Measurements from ENCODE around the gene EPHB2.
"Not testable (repeated sequence)": the region's sequence is repeated elsewhere in the genome, so short reads cannot be mapped to it uniquely, and the experiment has no call there.

Gene EPHB2

DNA sequence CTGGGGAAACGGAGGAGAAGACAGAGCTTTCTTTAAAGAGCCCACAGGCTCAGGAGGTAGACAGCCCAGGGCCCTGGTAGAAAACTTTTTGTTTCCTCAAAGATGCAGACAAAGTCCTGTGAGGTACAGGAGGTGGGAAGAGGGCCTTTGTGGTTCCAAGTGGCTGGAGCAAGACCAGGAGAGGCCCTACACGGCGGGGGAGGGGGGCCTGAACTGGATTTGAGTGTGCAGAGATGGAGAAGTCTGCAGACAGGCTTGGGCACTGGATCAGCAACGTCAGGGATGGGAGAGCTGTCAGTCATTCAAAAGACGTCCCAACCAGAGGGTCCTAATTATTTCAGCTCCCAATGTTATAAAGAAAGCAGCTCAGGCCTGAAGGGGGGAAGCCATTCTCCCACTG, 126.2 kb downstream of the EPHB2 start:
- DNase-seq (ENCODE audit: low read depth in 2 of 2), result no peak

DNA sequence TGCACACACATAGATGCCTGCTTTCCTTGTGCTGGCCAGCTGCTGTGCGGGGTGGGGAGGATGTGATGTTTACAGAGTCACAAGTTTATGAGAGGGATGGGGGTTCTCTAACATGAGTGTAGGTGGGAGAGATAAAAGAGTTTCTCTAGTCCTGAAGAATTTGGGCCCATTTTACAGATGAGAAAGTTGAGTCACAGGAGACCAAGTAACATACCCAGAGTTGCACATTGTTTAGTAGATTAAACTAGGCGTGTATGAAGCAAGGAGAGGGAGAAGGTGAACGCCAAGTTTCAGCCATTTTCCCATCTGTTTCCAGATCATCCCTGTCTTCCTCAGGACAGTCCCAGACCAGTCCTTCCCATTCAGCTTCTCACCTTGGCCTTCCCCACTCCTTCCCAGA, 126.7 kb downstream of the EPHB2 start:
- DNase-seq (ENCODE audit: low read depth in 2 of 2), result no peak

DNA sequence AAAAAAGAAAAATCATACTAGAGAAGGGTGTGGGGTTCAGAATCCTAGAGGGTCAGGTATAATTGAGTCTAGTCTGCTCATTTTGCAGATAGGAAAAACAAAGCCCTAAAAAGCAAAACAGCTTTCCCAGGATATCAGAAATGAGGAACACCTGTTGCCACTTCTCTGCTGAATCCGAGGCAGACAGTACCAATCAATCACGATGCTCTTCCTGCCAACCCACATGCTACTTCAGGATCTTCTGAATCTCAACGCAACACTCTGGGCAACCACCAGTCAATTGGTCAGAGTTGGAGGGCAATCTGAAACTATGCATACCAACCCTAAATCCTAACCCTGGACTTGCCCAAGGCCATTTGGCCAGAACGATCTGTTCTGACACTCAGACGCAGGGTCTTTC, 128.3 kb downstream of the EPHB2 start:
- no peak for DNase-seq (ENCODE audit: low read depth in 2 of 2)

DNA sequence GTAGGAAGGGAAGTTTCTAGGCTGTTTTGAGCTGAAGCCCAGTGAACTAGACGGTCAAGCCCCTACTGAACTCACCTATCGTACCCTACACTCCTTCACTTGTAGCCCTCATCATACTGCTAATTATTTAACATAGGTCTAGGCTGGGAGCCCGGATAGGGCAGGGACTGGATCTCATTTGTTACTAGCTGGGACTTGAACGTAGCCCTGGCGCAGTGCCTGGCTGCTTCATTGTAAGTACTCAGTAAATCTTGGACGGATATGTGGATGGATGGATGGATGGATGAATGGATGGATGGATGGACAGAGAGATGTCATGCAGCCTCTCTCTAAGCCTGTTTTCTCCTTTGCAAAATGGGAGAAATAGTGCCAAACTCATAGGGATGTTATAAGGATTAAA, 129.2 kb downstream of the EPHB2 start:
- DNase-seq (ENCODE audit: low read depth in 2 of 2), result no peak

DNA sequence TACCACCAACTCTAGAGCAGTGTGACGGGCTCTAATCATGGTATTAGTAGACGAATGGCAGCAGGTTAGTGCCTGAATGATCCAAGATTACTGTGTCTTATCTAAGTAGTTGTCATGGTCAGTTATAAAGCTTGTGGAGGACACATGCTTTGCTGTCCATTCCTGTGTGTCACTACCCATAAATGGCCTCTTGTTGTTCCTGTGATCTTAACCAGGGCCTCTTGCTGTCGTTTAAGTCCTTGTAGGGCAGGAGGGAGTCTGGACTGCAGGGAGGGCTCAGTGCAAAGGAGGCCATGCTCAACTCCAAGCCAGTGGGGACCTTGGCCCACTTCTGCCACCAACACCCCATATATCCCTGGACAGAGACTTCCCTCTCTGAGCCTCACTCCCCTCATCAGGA, 130.5 kb downstream of the EPHB2 start:
- no peak for DNase-seq (ENCODE audit: low read depth in 2 of 2)

DNA sequence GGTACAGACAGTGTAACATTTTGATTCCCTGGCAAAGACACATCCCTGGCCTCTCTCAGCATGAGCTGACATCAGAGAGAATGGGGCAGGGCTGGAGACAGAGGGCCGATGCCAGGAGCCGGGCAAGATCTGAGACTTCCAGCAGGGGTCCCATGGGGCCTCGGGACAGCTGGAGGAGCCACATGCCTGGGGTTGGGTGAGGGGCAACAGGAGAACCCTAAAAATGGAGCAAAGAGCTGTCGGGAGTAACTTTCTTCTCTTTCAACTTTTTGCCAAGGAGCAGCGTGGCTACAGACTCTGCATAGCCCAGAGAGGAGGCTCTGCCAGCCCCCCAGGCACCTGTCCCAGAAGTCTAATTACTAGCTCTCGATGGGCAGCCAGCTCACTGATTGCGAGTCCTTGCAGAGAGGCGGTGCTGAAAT, 131.2 kb downstream of the EPHB2 start:
- DNase-seq (ENCODE audit: low read depth in 2 of 2), result no peak

DNA sequence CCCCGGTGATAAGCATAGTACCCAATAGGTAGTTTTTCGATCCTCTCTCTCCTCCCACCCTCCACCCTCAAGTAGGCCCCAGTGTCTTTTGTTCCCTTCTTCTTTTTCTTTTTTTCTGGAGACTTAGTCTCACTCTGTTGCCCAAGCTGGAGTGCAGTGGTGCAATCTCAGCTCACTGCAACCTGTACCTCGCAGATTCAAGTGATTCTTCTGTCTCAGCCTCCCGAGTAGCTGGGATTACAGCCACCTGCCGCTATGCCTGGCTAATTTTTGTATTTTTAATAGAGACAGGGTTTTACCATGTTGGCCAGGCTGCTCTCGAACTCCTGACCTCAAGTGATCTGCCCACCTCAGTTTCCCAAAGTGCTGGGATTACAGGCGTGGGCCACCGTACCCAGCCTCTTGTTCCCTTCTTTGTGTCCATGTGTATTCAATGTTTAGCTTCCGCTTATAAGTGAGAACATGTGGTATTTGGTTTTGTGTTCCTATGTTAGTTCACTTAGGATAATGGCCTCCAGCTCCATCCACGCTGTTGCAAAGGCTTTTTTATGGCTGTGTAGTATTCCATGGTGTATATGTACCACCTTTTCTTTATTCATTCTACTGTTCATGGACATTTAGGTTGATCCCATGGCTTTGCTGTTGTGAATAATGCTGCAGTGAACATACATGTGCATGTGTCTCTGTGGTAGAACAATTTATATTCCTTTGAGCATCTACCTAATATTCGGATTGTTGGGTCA, 133.0 kb downstream of the EPHB2 start:
- DNase-seq (ENCODE audit: low read depth in 2 of 2), result not testable (repeated sequence)

DNA sequence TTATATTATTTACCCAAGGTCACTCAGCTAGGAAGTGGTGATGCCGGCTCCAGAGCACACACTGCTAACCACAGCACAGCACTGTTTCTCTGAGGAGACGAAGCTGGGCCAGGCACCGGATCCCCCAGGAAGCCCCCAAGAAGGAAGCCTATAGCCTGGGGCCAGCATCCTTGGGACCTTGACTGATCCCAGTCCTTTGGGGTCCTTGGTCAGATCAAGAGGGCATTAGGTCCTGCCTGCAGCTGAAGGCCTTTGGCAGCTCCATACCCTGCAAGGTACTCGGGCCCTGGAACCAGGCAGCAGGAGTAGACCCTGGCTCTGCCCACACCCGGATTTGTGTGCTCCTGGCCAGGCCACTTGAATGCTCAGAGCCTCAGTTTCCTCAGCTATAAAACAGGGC, 134.0 kb downstream of the EPHB2 start:
- DNase-seq (ENCODE audit: low read depth in 2 of 2), result no peak

DNA sequence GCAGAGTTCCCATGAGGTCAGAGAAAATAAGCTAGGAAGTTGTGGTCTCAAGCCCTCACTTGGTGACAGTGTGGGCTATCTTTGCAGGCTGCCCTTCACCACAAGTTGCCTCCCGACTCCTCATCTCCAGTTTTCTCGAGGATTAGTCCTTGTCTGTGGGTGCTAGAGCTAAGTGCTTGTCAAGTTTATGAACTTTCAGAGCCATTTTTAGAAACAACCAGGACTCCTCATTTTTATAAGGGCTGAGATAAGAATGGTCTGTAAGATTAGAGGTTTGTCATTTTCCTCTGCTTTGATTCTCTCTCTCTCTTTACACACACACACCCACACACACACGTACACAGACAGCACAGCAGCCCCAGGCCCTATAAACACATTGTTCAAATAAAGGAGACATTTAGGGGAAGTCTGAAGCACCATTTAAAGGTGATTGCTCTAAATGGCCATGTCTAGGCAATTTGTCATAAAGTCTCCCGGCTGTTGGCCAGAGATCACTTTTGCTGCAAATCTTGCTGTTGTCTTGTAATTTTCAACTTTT, 134.8 kb downstream of the EPHB2 start:
- DNase-seq (ENCODE audit: low read depth in 2 of 2), result no peak

DNA sequence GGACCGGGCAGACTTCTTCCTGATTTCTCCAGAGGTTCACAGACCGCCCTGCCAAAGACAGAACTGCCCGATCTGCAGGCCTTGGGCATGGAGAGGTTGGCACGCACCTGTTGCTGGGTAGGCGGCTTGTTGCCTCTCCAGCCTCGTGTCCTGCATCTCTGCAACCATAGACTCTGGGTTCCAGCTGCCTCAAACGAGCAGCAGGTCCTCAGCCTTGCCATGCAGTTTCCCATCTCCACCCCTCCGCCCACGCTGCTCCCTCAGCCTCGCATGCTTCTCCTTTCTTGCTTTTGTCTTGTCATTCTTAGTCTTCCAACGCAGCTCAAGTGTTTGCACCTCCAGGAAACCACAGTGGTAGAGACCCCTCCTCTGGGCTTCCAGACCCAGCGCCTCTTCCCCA, 135.8 kb downstream of the EPHB2 start:
- DNase-seq (ENCODE audit: low read depth in 2 of 2), result no peak

DNA sequence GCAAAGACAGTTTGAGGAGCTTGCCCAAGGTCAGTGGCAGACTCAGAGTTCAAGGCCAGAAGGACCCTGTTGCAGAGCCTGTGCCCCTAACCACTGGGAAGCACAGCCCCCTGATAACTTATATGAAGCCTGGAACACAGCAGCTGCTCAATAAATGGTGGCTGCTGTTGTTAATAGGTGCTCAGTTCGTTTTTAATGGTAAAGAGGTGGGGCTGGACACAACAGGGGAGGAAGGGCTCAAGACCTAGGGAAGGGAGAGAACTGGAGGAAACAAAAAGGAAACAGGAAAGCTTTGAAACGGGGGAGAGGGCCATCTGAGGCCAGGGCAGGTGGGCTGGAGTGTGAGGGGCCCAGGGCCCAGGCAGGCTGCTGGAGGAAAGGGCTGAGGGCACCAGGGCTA, 136.6 kb downstream of the EPHB2 start:
- no peak for DNase-seq (ENCODE audit: low read depth in 2 of 2)

DNA sequence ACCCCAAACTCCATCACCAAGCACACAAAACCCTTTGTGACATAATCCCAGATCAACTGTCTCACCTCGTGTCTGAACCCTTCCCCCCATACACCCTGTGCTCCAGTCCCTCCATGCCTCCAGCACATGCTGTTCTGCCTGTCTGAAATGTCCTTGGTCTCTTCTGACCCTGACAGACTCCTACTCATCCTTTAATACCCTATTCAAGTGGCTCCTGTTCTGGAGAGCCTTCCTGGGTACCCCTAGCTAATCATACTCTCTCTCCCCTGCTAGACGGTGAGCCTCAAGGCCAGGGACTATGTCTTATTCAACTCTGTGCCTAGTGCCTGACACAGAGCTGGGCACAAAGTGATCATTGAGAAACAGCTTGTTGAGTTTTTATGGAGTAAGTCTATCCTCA, 137.1 kb downstream of the EPHB2 start:
- DNase-seq (ENCODE audit: low read depth in 2 of 2), result no peak

DNA sequence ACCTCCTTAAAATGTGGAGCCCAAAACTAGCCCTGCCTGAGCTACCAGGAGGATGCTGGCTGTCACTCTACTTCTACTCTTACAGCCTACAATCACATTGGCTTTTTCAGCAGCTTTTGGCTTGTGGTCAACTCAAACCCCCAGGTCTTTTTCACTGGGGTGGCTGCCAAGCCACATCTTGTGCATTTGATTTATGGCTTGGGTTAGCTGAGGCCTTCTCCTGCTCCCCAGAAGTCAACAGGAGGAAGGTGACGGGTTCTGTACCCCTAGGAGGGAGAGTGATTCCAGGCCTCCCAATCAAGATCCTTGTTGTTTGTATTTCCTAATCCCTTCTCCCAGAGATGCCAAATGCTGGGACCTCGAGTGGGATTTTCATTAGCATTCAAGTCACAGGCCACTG, 137.8 kb downstream of the EPHB2 start:
- DNase-seq (ENCODE audit: low read depth in 2 of 2), result no peak

DNA sequence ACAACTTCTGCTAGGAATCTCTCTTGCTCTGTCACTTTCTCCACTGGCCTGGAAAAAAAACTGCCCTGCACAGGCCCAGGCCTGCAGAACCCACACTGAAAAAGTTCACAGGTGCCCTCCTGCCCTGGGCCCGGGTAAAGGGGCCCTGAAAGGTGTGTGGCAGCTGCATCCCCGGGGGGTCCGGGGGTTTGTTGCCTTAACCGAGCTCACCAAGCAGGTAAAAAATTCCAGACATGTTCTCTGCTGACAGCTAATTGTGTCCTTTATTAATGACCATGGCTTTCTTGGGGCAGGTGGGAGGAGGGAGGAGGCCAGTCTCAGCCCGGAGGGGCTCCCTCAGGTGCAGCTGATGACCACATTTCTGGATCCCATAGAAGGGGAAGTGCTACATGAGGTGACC, 139.1 kb downstream of the EPHB2 start:
- DNase-seq (ENCODE audit: low read depth in 2 of 2), result no peak

DNA sequence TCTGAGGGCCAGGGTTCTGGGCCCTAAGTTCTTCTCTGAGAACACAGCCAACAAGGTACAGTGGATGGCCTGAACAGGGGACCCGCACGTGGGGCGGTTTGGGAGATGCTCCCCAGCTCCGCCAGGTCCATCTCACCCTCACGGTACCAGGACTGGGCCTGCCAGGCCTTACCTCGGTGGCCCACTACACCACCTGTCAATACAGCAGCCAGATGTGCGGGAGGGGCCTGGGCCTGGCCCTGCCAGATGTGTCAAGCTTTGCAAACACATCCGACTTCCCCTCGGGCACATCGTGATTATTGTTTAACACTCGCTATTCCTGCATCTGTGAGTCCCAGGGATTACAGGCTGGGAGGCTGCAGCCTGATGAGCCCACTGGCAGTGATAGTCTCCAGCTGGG, 139.6 kb downstream of the EPHB2 start:
- DNase-seq (ENCODE audit: low read depth in 2 of 2), result no peak

DNA sequence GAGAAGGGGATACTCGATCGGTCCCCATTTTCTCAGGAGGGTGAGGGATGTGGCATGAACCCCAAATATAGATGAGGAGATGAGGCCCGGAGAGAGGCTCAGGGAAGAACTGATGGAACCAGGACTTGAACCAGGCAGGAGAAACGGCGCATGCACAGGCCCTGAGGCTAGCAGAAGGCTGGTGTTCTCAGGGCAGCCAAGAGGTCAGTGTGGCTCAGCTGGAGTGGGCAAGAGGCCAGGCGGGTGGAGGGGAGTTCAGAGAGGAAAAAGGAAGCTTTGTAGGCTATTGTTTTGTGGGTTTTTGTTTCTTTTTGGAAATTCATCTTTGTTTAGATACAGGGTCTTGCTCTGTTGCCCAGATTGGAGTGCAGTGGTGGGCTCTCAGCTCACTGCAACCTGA, 140.0 kb downstream of the EPHB2 start:
- DNase-seq (ENCODE audit: low read depth in 2 of 2), result no peak

DNA sequence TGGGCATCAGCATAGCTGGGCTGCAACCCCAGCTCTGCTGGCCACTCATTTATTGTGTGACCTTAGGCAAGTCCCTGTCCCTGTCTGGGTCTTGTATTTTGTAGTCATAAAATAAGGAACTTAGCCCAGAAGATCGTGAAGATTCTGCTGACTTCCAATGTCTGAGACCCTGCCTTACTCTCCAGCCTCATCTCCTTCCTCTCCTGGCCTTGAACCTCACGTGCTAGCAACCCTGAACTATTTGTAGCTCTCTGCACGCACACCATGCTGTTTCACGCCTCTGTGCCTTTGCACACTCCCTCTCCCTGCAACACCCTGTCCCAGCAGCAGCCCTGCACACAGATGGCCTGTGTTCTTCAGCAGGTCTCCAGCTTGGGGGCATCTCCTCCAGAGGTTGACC, 140.9 kb downstream of the EPHB2 start:
- no peak for DNase-seq (ENCODE audit: low read depth in 2 of 2)

DNA sequence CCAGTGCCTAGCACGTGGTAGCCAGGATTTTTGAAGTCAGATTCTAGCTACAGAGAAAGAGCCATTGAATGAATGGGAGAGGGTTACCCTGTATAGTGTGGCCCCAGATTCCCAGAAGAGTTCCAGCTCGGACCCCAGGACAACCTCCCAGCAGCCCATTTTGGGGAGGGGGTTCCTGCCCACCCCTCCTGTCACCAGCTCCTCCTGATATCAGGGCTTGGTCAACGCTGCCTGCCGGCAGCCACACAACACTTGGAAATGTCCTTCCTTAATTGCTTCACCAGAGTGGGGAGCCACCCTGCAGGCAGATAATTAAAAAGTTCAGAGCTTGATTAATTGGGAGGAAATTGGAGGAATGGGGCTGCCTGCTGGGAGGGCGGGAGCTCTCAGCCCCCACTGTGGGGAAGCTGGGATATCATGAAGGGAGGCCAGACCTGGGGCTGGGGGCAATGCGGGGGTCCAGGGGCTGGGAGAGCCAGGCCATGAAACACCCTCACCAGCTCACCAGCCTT, 141.6 kb downstream of the EPHB2 start:
- no peak for DNase-seq (ENCODE audit: low read depth in 2 of 2)

DNA sequence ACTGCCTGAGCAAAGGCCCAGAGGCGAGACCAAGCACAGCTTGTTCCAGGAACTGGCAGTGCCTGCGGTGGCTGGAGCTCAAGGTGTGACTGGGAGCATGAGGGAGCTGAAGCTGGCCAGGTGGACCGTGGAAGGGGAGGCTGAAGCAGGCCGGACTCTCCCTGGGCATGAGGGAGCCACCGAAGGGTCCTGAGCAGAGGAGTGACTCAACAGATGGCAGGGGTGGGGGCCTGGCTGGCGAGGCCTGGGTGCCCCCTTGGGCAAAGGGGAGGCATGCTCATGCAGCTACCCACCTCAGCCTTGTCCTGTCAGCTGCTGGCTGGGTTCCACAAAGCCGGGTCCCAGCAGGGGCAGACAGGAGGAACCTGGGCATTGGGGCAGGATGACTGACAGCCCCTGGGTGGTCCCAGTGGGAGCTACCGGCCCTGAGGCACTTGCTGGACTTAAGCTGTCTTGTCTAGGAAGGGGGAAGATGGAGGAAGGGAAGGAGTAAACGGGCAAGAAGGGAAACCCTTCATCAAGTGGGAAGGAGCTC, 143.1 kb downstream of the EPHB2 start:
- DNase-seq (ENCODE audit: low read depth in 2 of 2), result no peak

DNA sequence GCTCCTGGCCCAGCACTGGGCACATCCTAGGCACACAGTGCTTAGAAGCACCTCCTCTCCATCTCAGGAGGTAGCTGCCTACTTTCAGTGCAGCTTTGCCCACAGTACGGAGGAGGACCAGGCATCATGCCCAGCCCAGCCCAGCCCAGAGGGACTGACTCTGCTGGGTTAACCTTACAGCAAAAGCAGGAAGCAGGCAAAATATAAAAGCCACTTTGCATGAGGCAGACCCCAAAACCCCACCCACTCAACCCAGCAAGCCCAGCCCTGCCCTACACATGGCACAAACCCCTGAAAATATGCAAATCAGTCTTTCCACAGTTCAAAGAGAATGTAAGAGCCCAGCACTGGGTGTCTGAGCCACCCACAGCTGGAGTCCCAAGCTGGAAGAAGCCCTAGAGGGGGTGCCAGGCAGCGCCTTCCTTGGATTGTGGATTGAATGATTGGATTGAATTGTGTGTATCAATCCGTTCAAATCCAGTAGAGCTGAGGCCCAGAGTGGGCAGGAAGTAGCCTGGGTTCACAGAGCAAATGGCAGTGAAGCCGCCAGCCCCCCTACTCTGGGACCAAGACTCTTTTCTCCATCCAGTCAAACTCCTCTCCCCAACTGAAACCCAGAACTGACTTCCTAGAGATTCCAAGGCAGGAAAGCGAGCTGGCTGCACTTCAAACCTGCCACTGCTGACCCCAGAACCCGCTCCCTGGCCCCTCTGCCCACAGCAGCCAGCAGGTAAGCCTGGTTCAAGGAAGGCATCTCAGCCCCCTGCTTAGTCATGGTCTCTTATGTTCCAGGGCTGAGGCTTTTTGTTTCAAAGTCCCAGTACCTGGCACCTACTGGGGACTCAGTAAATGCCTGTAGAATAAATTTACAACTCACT, 144.3 kb downstream of the EPHB2 start:
- no peak for DNase-seq (ENCODE audit: low read depth in 2 of 2)

DNA sequence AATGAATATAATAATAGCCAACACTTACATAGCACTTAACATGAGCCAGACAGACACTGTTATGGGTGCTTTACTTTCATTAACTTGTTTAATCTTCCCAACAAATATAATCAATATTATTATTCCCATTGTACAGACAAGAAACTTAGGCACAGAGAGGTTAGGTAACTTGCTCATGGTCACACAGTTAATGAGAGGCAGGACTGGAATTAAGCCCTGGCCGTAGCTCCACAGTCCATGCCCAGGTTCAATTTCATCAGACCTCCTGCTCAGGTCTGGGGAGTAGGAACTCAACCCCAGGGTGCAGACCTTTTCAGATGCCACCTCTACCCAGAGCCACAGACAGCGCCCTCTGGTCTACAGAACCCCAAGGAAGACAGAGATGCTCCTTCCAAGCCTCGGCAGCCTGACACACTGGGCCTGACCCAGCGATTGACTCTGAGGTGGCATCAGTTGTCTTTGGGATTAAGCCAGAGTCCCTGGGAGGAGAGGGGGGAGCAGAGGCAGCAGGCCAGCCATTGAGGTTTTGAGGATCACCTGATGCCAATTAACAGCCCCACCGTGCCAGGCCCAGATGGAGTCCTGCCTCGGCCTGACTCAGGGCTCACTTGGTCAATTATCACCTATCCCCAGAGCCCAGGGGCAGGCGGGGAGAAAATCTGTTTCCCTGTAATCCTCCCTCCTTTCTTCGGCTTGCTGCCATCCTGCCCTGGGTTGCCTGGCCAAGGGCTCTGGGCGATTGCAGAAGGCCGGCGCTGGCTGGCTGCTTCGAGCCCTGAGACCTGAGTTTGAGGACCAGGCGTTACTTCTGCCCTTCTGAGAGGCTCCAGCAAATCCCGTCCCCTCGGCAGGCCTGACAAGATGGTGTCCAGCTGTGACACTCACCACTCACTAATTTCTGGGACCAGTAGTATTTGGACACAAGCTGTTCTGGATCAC, 145.3 kb downstream of the EPHB2 start:
- no peak for DNase-seq (ENCODE audit: low read depth in 2 of 2)
